Fibroblast of pulmonary artery (primary cell): Measurements from ENCODE around the gene PAX1.

Experiments used
- DNase-seq: peaks from one replicate; pipeline ENCODE4 v3.0.0-alpha.2; 2010; ENCODE audit warnings: low read depth
- H3K4me3 ChIP-seq: replicated peaks from 2 replicates; pipeline ENCODE4 v1.5.1; 2011; ENCODE audit warnings: low read depth, mild to moderate bottlenecking, control low read depth, low read length, moderate library complexity
- CTCF ChIP-seq: IDR thresholded peaks from 2 replicates; pipeline ENCODE4 v1.5.1; 2011; ENCODE audit warnings: mild to moderate bottlenecking, control low read depth, low read length, inconsistent platforms; ENCODE audit errors: missing control alignments

PAX1 gene

GRCh38 chr20:21707999-21708737, 2.7 kb downstream of the PAX1 start:
- no peak overlapping the region for H3K4me3 ChIP-seq
- TF ChIP-seq CTCF, result no peak
- DNase-seq, result no peak

- TF ChIP-seq CTCF, result no peak
- DNase-seq, result no peak
- H3K4me3 ChIP-seq, result no peak overlapping the region
Observed at GRCh38 chr20:21708738-21709534, 3.5 kb downstream of the PAX1 start.

- TF ChIP-seq CTCF, result no peak
- H3K4me3 ChIP-seq, result no peak overlapping the region
- DNase-seq, result no peak
Observed at GRCh38 chr20:21709535-21709904, 4.1 kb downstream of the PAX1 start.

- H3K4me3 ChIP-seq, result no peak overlapping the region
- DNase-seq, result no peak
- TF ChIP-seq CTCF, result no peak
Observed at GRCh38 chr20:21710341-21710740, 4.9 kb downstream of the PAX1 start.

- TF ChIP-seq CTCF, result no peak
- no peak overlapping the region for H3K4me3 ChIP-seq
- DNase-seq, result no peak
Observed at GRCh38 chr20:21710863-21711431, 5.5 kb downstream of the PAX1 start.

- no peak for DNase-seq
- H3K4me3 ChIP-seq, result no peak overlapping the region
- TF ChIP-seq CTCF, result no peak
Observed at GRCh38 chr20:21712443-21713059, 7.1 kb downstream of the PAX1 start.
